ENCODE data around the gene CCM2L. TPM values are rescaled to one million over a fixed set of nuclear protein-coding genes. Genes with fewer than 3 reads are reported as not detected.
A peak's percentile ranks its signal among the peaks of the same experiment; 100 is the strongest.

The CCM2L gene
- total RNA-seq, 2 donors from 2014 or later: 5.2 to 7.8 TPM

- no peak overlapping the region for H3K27ac ChIP-seq (ENCODE audit: low read depth, low read length)
- TF ChIP-seq CTCF (conservative IDR thresholded peaks at IDR 0.05): no peak
- H3K4me1 ChIP-seq (ENCODE audit: control insufficient read depth, insufficient read depth, low read length): peaks cover 8% of the 10 kb centered on the region
- H3K4me3 ChIP-seq (ENCODE audit: low read length): no peak overlapping the region
- DNase-seq: no peak
- H3K4me3 Mint-ChIP-seq: peak overlapping the region; percentile 74
- no peaks in the 10 kb centered on the region for H3K36me3 ChIP-seq (ENCODE audit: control insufficient read depth, insufficient read depth, low read length)
- H3K27me3 ChIP-seq (ENCODE audit: control insufficient read depth, insufficient read depth, low read length, poor library complexity, severe bottlenecking): peaks cover 57% of the 10 kb centered on the region
- WGBS, 2 experiments (ENCODE audit: insufficient coverage in 1 of 2, insufficient read length in 1 of 2): 27 to 33% methylated on average over 2 to 5 of the region's 5 CpGs
- no peaks in the 10 kb centered on the region for H3K9me3 Mint-ChIP-seq
- H3K9ac ChIP-seq (ENCODE audit: extremely low read depth, low read length, poor library complexity, severe bottlenecking): no peak overlapping the region
- no peaks in the 10 kb centered on the region for H3K9me3 ChIP-seq (ENCODE audit: control insufficient read depth, low read length)
- no peaks in the 10 kb centered on the region for H3K36me3 Mint-ChIP-seq (ENCODE audit: low read depth)
- peaks cover 35% of the 10 kb centered on the region for H3K4me1 Mint-ChIP-seq
- no peak overlapping the region for H3K27ac Mint-ChIP-seq
- peaks cover 83% of the 10 kb centered on the region for H3K27me3 Mint-ChIP-seq (ENCODE audit: insufficient read depth)
These were observed 43.1 kb upstream of the CCM2L start for GRCh38 chr20:31966991-31967655.

- Histone ChIP-seq H3K4me1 (ENCODE audit: control insufficient read depth, insufficient read depth, low read length) (peaks cover 13% of the 10 kb centered on the region), H3K36me3 (ENCODE audit: control insufficient read depth, insufficient read depth, low read length) (no peaks in the 10 kb centered on the region), H3K27me3 (ENCODE audit: control insufficient read depth, insufficient read depth, low read length, poor library complexity, severe bottlenecking) (peaks cover 52% of the 10 kb centered on the region), H3K9ac (ENCODE audit: extremely low read depth, low read length, poor library complexity, severe bottlenecking) (no peak within 1 kb of the TSS), H3K9me3 (ENCODE audit: control insufficient read depth, low read length) (no peaks in the 10 kb centered on the region), H3K4me3 (ENCODE audit: low read length) (peak within 1 kb of the TSS; percentile 64), H3K27ac (ENCODE audit: low read depth, low read length) (no peak within 1 kb of the TSS)
- WGBS, 2 experiments (ENCODE audit: insufficient coverage in 1 of 2, insufficient read length in 1 of 2): 1 to 20% methylated on average over 1 to 33 of the region's 38 CpGs
- Mint-ChIP-seq H3K4me1 (peaks cover 42% of the 10 kb centered on the region), H3K4me3 (peak within 1 kb of the TSS; percentile 74), H3K27me3 (ENCODE audit: insufficient read depth) (peaks cover 77% of the 10 kb centered on the region), H3K9me3 (no peaks in the 10 kb centered on the region), H3K27ac (no peak within 1 kb of the TSS), H3K36me3 (ENCODE audit: low read depth) (no peaks in the 10 kb centered on the region)
- TF ChIP-seq CTCF (conservative IDR thresholded peaks at IDR 0.05): no peak
- peak; percentile 79 for DNase-seq
These were observed 42.4 kb upstream of the CCM2L start, which contains the start of gene XKR7 for GRCh38 chr20:31967830-31968249. TSS of gene XKR7 (plus strand) at chr20:31968151. CDS start at chr20:31968176, 25 bp downstream.

- peaks cover 47% of the 10 kb centered on the region for H3K4me1 Mint-ChIP-seq
- Histone ChIP-seq H3K36me3 (ENCODE audit: control insufficient read depth, insufficient read depth, low read length) (no peaks in the 10 kb centered on the region), H3K4me3 (ENCODE audit: low read length) (peak overlapping the region; percentile 64), H3K4me1 (ENCODE audit: control insufficient read depth, insufficient read depth, low read length) (peaks cover 15% of the 10 kb centered on the region), H3K27me3 (ENCODE audit: control insufficient read depth, insufficient read depth, low read length, poor library complexity, severe bottlenecking) (peaks cover 52% of the 10 kb centered on the region), H3K27ac (ENCODE audit: low read depth, low read length) (no peak overlapping the region), H3K9ac (ENCODE audit: extremely low read depth, low read length, poor library complexity, severe bottlenecking) (no peak overlapping the region), H3K9me3 (ENCODE audit: control insufficient read depth, low read length) (no peaks in the 10 kb centered on the region)
- H3K4me3 Mint-ChIP-seq: peak overlapping the region; percentile 74
- no peaks in the 10 kb centered on the region for H3K9me3 Mint-ChIP-seq
- 5 to 12% methylated on average over 5 to 57 of the region's 57 CpGs for WGBS, 2 experiments (ENCODE audit: insufficient coverage in 1 of 2, insufficient read length in 1 of 2)
- H3K27me3 Mint-ChIP-seq (ENCODE audit: insufficient read depth): peaks cover 75% of the 10 kb centered on the region
- H3K27ac Mint-ChIP-seq: no peak overlapping the region
- no peak for TF ChIP-seq CTCF (conservative IDR thresholded peaks at IDR 0.05)
- peak; percentile 99 for DNase-seq
- H3K36me3 Mint-ChIP-seq (ENCODE audit: low read depth): no peaks in the 10 kb centered on the region
These were observed 41.7 kb upstream of the CCM2L start for GRCh38 chr20:31968291-31969126.
